Natural killer cell treated with Interleukin-12 subunit alpha and Interleukin-12 subunit beta and Interleukin-15 and Interleukin-18, amount 100 ng/mL, for 72 hours (primary cell): ENCODE results near the gene CSN3. TPM values are rescaled to one million over a fixed set of nuclear protein-coding genes. Genes with fewer than 3 reads are reported as not detected.

Experiments
- ATAC-seq, 2 donors: fragments of 150-1000 bp; cut with Tn5 transposase in 1 of 2; sonication (Bioruptor Pico), chemical (Tn5 transposase) in 1 of 2; 2 replicates each; pipeline ENCODE4 v1.10.0; 2021
- DNase-seq: peaks from one replicate; pipeline ENCODE4 v3.0.0; 2022; ENCODE audit warnings: low spot score
- H3K27ac Mint-ChIP-seq, 2 donors: 1 replicate in 1 of 2; 2 replicates in 1 of 2; pipeline ENCODE4 v1.8.0; 2022; ENCODE audit warnings: mixed read lengths in 2 of 2, mild to moderate bottlenecking in 1 of 2, moderate library complexity in 1 of 2
- H3K27me3 Mint-ChIP-seq, 2 donors: 1 replicate in 1 of 2; 2 replicates in 1 of 2; pipeline ENCODE4 v1.8.0; 2022; ENCODE audit warnings: mixed read lengths in 2 of 2
- H3K36me3 Mint-ChIP-seq: one replicate; pipeline ENCODE4 v1.8.0; 2022; ENCODE audit warnings: mixed read lengths
- H3K4me1 Mint-ChIP-seq, 2 donors: 1 replicate in 1 of 2; 2 replicates in 1 of 2; pipeline ENCODE4 v1.8.0; 2022; ENCODE audit warnings: low read depth in 2 of 2, mixed read lengths in 2 of 2, mild to moderate bottlenecking in 1 of 2
- H3K4me3 Mint-ChIP-seq: one replicate; pipeline ENCODE4 v1.8.0; 2022; ENCODE audit warnings: mixed read lengths
- H3K9me3 Mint-ChIP-seq: 2 replicates; pipeline ENCODE4 v1.8.0; 2022; ENCODE audit warnings: mixed read lengths
- total RNA-seq, 2 donors: library from RNA; stranded (reverse); gene quantifications; one replicate each; pipeline ENCODE4 v1.2.3, GENCODE V29; 2022

The CSN3 gene
- total RNA-seq, 2 donors from 2014 or later = not detected

GRCh38 chr4:70239884-70240591 lies 2.4 kb upstream of the CSN3 start:
- Mint-ChIP-seq H3K4me1 (no peaks in the 10 kb centered on the region), H3K4me3 (no peak overlapping the region), H3K27ac (no peak overlapping the region), H3K27me3 (no peaks in the 10 kb centered on the region), H3K36me3 (no peaks in the 10 kb centered on the region), H3K9me3 (no peaks in the 10 kb centered on the region)
- no peak for ATAC-seq
- no peak for DNase-seq

DNA sequence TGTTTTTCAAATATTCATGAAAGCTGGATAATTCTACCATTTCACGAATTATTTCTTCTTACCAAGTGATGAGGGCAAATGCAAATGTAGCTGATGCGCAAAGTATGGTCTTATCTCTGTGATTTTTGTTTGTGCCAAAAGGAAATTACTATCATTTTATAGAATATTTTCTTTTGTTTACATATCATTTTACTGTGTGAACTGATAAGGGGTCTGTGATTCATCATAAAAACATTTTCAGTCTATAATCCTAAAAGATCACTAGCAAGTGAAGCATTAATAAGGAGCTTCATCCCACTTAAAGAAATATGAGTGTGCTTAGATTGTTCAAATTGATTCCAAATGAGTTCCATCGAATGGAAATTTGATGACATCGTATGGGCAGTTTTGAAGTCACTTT lies 694 bp downstream of the CSN3 start:
- H3K27ac Mint-ChIP-seq = no peak overlapping the region
- no peak overlapping the region for H3K4me3 Mint-ChIP-seq
- ATAC-seq (no peak), DNase-seq (no peak)
- H3K36me3 Mint-ChIP-seq = no peaks in the 10 kb centered on the region
- H3K9me3 Mint-ChIP-seq = no peaks in the 10 kb centered on the region
- no peaks in the 10 kb centered on the region for H3K27me3 Mint-ChIP-seq
- no peaks in the 10 kb centered on the region for H3K4me1 Mint-ChIP-seq

DNA sequence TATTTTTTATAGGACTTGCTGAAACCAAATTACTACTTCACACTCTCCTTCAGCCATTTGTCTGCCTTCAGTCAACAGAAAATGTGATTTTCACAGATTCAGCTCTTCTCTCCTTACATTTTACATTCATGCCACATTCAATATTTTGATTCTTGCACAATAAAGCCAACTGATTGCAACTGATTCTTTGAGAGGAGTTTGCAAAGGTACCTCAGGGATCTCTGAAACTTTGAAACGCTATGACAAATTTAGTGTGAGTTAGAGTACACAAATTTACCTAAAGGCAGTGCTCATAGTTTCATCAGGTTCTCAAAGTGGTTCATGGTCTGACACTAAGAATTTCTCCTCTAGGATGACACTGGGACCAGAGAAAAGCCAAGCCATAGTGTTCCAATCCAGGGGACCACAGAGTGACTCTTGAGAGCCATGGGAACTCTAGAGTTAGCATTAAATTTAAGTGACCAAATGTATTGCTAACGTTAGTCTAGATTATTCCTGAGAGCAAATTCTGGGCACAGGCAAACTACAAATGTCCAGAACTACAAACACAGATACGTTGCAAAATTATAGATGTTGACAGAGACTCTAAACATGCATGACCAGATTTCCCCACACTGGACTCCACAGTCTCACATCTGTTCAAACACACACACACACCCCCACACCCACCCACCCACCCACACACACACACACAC lies 9.0 kb downstream of the CSN3 start:
- no peak for DNase-seq
- no peaks in the 10 kb centered on the region for H3K4me1 Mint-ChIP-seq
- no peak overlapping the region for H3K4me3 Mint-ChIP-seq
- H3K36me3 Mint-ChIP-seq = no peaks in the 10 kb centered on the region
- H3K9me3 Mint-ChIP-seq = peaks cover 4% of the 10 kb centered on the region
- H3K27ac Mint-ChIP-seq = no peak overlapping the region
- no peaks in the 10 kb centered on the region for H3K27me3 Mint-ChIP-seq
- ATAC-seq = no peak

DNA sequence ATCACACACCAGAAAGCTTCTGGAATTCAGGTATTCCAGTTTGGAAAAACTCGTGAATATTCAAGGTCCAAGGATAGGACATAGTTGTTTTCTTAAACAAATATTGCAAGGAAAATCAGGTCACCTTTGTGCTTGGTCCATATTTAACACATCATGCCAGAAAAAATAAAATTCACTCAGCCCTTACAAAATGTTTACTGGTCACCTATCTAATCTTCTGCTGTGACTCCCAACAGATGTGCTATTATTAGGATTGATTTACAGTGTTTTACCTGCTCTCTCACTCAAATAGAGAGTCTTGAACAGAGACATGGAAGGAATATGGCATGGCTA lies 9.5 kb downstream of the CSN3 start:
- no peaks in the 10 kb centered on the region for H3K4me1 Mint-ChIP-seq
- H3K27me3 Mint-ChIP-seq = no peaks in the 10 kb centered on the region
- no peak overlapping the region for H3K27ac Mint-ChIP-seq
- DNase-seq = no peak
- no peak for ATAC-seq
- no peaks in the 10 kb centered on the region for H3K36me3 Mint-ChIP-seq
- peaks cover 4% of the 10 kb centered on the region for H3K9me3 Mint-ChIP-seq
- H3K4me3 Mint-ChIP-seq = no peak overlapping the region

DNA sequence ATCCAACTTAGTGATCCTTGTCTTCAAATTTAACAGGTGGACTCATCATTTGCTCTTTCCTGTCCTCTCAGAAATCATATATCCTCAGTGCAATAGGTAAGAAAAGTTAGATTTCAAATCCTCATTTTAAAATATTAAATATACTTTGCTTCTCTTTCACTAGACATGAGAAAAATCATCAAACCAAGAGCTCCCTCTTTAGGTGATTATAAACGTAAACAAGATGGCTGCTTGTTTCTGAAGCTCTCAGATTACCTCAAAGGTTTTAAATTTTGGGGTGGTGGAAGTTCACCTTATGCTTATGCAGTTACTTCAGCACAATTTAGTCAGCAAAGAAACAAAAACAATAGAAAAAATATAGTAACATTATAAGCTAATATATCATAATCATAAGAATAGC lies 27.3 kb downstream of the CSN3 start:
- H3K27me3 Mint-ChIP-seq = no peaks in the 10 kb centered on the region
- H3K9me3 Mint-ChIP-seq = peaks cover 15% of the 10 kb centered on the region

DNA sequence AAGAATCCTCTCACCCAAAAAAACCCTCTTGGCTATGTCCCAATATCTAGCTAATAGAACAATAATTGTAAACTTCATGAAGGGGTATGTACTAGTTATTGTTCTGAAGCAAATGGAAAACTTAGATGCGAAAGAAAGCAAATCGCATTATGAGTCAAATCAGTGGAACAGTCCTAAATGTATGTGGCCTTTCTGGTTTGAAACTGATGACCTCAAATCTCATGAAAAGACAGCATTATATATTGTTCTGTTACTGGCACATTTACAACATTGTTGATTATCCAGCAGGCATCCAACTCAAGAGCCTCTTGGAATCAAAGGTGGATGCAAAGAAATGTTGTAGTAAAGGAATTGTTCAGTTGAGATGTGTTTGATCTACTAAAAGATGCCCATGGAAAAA lies 34.7 kb downstream of the CSN3 start:
- Mint-ChIP-seq H3K27ac (no peak overlapping the region), H3K36me3 (no peaks in the 10 kb centered on the region), H3K27me3 (no peaks in the 10 kb centered on the region), H3K4me1 (no peaks in the 10 kb centered on the region), H3K9me3 (peaks cover 8% of the 10 kb centered on the region), H3K4me3 (no peak overlapping the region)
- DNase-seq (no peak), ATAC-seq (no peak)

More for the DNA sequence above, 27.3 kb downstream of the CSN3 start:
- no peak for DNase-seq
- Mint-ChIP-seq H3K4me1 (no peaks in the 10 kb centered on the region), H3K36me3 (no peaks in the 10 kb centered on the region), H3K27ac (no peak overlapping the region), H3K4me3 (no peak overlapping the region)
- ATAC-seq = no peak

DNA sequence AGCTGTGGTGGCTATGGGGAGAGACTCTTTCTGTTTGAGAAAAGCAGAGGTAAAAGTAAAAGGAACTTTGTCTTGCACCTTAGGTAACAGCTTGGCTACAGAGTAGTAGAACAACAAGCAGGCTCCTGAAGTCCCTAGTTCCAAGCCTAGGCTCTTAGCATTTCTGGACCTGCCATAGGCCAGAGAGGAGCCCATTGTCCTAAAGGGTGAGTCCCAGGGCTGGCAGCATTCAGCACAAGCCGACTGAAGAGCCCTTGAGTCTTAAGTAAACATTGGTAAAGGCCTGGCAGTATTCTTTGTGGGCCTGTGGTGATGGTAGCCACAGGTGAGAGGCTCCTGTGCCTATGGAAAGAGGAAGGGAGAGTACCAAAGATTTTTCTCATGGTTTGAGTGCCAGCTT lies 38.2 kb downstream of the CSN3 start:
- H3K36me3 Mint-ChIP-seq = no peaks in the 10 kb centered on the region
- H3K4me3 Mint-ChIP-seq = no peak overlapping the region
- peaks cover 3% of the 10 kb centered on the region for H3K9me3 Mint-ChIP-seq
- H3K4me1 Mint-ChIP-seq = no peaks in the 10 kb centered on the region
- H3K27ac Mint-ChIP-seq = no peak overlapping the region
- DNase-seq (no peak), ATAC-seq (no peak)
- H3K27me3 Mint-ChIP-seq = no peaks in the 10 kb centered on the region

DNA sequence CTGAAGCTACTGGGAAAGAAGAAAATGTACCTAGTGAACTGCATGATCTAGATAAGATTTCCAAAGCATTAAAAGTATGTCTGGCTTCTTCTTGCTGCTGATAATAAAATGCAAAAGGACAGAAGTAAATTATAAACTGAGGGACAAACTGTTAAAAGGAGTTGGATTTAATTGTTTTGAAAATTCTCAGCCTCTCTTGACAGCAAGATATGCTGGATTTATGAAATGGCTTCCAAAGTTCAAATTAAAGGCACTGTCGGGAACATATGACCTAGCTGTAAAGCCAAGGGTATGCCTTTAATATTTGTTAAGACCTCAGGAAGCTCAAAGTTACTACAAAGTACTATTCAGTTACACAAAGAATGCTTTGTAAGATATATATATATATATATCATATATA lies 46.3 kb downstream of the CSN3 start:
- no peak for DNase-seq
- H3K4me1 Mint-ChIP-seq = no peaks in the 10 kb centered on the region
- no peak overlapping the region for H3K4me3 Mint-ChIP-seq
- no peak overlapping the region for H3K27ac Mint-ChIP-seq
- no peaks in the 10 kb centered on the region for H3K27me3 Mint-ChIP-seq
- peaks cover 3% of the 10 kb centered on the region for H3K9me3 Mint-ChIP-seq
- ATAC-seq = no peak
- H3K36me3 Mint-ChIP-seq = no peaks in the 10 kb centered on the region

- H3K4me1 Mint-ChIP-seq = no peaks in the 10 kb centered on the region
- no peaks in the 10 kb centered on the region for H3K36me3 Mint-ChIP-seq
- H3K27me3 Mint-ChIP-seq = no peaks in the 10 kb centered on the region
- H3K9me3 Mint-ChIP-seq = peaks cover 4% of the 10 kb centered on the region
- no peak overlapping the region for H3K27ac Mint-ChIP-seq
- no peak overlapping the region for H3K4me3 Mint-ChIP-seq
- ATAC-seq (no peak), DNase-seq (no peak)
Measured at GRCh38 chr4:70291341-70291740, 48.9 kb downstream of the CSN3 start.

GRCh38 chr4:70297576-70297975 lies 55.2 kb downstream of the CSN3 start:
- Mint-ChIP-seq H3K9me3 (peaks cover 15% of the 10 kb centered on the region), H3K4me1 (no peaks in the 10 kb centered on the region), H3K36me3 (no peaks in the 10 kb centered on the region), H3K4me3 (no peak overlapping the region), H3K27me3 (no peaks in the 10 kb centered on the region), H3K27ac (no peak overlapping the region)
- no peak for ATAC-seq
- no peak for DNase-seq

GRCh38 chr4:70298051-70298450 lies 55.7 kb downstream of the CSN3 start:
- H3K9me3 Mint-ChIP-seq = peaks cover 15% of the 10 kb centered on the region
- no peaks in the 10 kb centered on the region for H3K36me3 Mint-ChIP-seq
- no peaks in the 10 kb centered on the region for H3K4me1 Mint-ChIP-seq
- DNase-seq (no peak), ATAC-seq (no peak)
- H3K27me3 Mint-ChIP-seq = no peaks in the 10 kb centered on the region
- no peak overlapping the region for H3K4me3 Mint-ChIP-seq
- H3K27ac Mint-ChIP-seq = no peak overlapping the region

- peaks cover 11% of the 10 kb centered on the region for H3K9me3 Mint-ChIP-seq
- no peaks in the 10 kb centered on the region for H3K4me1 Mint-ChIP-seq
- ATAC-seq = peak in 1 of 2 donors; percentile 15
- no peak overlapping the region for H3K4me3 Mint-ChIP-seq
- no peak for DNase-seq
- H3K36me3 Mint-ChIP-seq = no peaks in the 10 kb centered on the region
- H3K27ac Mint-ChIP-seq = no peak overlapping the region
- no peaks in the 10 kb centered on the region for H3K27me3 Mint-ChIP-seq
Measured at GRCh38 chr4:70299643-70300042, 57.2 kb downstream of the CSN3 start.

- no peaks in the 10 kb centered on the region for H3K27me3 Mint-ChIP-seq
- no peaks in the 10 kb centered on the region for H3K4me1 Mint-ChIP-seq
- H3K9me3 Mint-ChIP-seq = peaks cover 11% of the 10 kb centered on the region
- no peak overlapping the region for H3K4me3 Mint-ChIP-seq
- H3K27ac Mint-ChIP-seq = no peak overlapping the region
- DNase-seq (no peak), ATAC-seq (no peak)
- no peaks in the 10 kb centered on the region for H3K36me3 Mint-ChIP-seq
Measured at GRCh38 chr4:70300215-70300614, 57.8 kb downstream of the CSN3 start.
